LNCaP clone FGC (cell line): ENCODE data around the gene PANX2.
"Not testable (repeated sequence)": the region's sequence is repeated elsewhere in the genome, so short reads cannot be mapped to it uniquely, and the experiment has no call there.

Experiments used
- DNase-seq: peaks from one replicate; pipeline ENCODE4 v3.0.0-alpha.2; 2011; ENCODE audit warnings: low read depth
- H3K4me3 ChIP-seq: 2 replicates; pipeline ENCODE4 v1.5.1; 2011; ENCODE audit warnings: mild to moderate bottlenecking, low read depth, low read length, control low read depth
- CTCF ChIP-seq: IDR thresholded peaks from 2 replicates; pipeline ENCODE4 v1.5.1; 2012; ENCODE audit warnings: mild to moderate bottlenecking; ENCODE audit not compliant: control insufficient read depth, insufficient read depth; ENCODE audit errors: extremely low read depth

Gene PANX2

GRCh38 chr22:50141462-50141861 is 29.1 kb upstream of the PANX2 start:
- peak overlapping the region; percentile 23; the same call in 1 of the 2 replicates for H3K4me3 ChIP-seq
- TF ChIP-seq CTCF: no peak
- no peak for DNase-seq

DNA sequence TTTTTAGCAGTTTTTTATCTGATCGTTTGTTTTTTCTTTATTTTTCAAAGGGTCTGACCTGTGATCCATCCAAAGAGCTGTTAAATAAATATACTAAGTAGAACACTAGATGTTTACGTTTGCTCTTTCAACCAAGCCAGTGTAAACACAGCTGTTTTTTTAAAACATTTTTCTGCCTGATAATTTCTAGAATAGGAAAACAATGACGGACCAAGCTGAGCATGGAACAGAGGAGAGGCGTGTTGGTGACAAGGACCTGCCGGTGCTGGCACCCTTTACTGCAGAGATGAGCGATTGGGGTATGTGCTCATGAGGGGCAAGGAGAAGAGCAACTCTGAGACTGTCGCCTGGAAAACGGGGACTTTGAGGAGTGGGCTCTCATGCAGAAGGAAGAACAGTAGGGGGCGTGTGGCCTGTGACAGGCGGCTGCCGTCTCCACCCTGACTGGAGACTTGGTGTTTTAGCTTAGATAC is 28.6 kb upstream of the PANX2 start:
- TF ChIP-seq CTCF: peak; percentile 41
- peak overlapping the region; percentile 23 for H3K4me3 ChIP-seq
- DNase-seq: peak; percentile 76

DNA sequence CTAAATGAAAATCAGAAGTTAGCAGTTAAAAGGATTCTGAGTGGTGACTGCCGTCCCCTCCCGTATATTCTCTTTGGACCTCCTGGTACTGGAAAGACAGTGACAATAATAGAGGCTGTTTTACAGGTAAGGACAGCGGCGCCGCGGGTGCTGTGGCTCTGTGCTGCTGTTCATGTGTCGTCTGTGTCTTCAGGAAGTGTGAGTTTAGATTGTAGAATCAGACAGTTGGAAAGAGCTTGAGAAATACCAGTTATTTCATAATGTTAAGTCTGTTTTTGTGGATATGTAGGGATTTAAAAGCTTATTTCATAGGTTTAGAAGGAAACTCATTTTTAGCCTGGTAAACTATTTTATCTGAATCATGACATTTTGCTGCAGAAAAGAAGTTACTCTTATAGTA is 27.4 kb upstream of the PANX2 start:
- TF ChIP-seq CTCF: no peak
- H3K4me3 ChIP-seq: no peak overlapping the region
- DNase-seq: no peak

DNA sequence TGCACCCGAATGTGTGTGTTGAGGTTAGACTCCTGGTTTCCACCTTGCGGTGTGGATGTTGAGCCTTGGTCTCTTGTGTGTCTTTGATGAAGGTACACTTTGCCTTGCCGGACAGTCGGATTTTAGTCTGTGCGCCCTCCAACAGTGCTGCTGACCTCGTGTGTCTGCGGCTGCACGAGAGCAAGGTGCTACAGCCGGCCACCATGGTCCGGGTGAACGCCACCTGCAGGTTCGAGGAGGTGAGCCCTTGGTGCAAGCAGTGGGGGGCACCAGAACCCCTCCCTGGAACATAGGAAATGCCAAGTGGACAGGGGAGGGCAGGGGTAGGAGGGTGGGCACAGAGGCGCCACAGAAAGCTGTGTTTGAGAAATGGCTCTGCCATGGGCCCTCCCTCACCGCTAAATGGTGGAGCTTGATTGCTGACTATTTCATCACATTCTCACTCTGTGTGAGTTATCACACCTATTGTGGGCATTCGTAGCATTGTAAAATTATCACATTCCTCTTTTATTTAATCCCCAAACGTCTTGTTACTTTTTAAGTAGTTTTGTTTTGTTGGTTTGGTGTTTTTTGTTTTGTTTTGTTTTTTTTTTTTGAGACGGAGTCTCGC is 26.4 kb upstream of the PANX2 start:
- no peak for TF ChIP-seq CTCF
- no peak for DNase-seq

DNA sequence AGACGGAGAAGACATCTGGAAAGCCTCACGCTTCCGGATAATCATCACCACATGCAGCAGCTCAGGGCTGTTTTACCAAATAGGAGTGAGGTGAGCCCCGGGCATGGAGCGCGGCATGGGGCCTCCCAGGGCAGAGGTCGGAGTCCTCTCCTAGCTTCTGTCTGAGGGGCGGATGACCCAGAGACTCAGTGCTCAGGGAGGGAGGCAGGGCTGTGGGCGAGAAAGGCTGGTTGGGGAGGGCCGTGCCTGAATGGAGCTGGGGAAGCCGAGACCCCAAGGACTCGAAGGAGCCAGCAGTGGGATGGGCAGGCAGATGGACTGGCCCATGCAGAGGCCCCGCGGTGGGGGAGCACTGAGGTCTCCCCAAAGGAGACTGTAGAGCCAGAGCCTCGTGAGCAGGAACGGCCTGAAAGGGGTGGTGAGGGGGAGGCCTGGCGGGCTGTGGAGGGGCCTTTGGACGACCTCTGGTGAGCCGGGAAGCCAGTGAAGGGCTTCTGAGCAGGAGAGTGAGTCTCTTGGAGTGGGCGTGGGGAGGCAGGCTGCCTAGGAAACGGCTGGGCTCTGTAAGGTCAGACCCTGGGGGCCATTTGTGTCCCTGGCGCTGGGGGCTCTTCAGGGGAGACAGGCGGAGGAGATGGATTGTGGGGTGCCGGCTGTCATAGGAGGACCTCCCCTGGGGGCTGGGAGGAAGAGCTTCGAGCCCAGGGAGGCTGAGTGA is 24.7 kb upstream of the PANX2 start:
- H3K4me3 ChIP-seq: no peak overlapping the region
- no peak for TF ChIP-seq CTCF
- DNase-seq: no peak

More for the DNA sequence above, 26.4 kb upstream of the PANX2 start:
- H3K4me3 ChIP-seq: no peak overlapping the region

DNA sequence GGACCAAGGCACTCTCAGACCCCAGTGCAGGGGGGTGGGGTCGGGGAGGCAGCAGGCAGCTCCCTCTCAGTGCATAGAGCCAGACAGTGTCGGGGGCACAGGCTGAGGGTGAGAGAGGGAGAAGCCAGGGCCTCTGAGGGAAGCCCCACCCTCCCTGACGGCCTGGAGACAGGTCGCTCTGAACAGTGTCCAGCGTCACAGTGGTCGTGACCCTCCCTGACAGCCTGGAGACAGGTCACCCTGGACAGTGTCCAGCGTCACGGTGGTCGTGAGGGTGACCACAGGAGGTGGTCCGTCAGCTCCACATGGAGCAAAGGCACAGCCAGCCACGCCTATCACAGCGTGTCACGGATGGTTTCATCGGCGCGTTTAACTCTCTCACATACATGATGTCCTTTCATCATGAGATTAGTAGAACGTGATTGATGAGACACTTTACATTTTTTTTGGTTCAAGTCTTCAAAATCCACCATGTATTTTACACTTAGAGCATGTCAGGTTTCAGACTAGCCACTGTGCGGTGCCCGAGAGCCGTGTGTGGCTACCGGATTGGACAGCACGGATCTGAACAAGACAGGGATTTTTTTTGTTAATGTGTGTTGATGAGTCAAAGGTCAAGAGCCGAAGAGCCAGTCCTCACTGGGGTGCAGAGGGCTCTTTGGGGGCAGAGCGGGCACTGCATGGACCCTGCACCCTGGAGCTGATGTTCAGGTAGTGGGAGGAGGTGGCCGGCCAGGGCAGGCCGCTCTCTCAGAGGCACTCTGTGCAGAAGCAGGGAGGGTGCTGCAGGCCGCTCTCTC is 23.9 kb upstream of the PANX2 start:
- TF ChIP-seq CTCF: peak; percentile 69
- DNase-seq: no peak
- H3K4me3 ChIP-seq: no peak overlapping the region

DNA sequence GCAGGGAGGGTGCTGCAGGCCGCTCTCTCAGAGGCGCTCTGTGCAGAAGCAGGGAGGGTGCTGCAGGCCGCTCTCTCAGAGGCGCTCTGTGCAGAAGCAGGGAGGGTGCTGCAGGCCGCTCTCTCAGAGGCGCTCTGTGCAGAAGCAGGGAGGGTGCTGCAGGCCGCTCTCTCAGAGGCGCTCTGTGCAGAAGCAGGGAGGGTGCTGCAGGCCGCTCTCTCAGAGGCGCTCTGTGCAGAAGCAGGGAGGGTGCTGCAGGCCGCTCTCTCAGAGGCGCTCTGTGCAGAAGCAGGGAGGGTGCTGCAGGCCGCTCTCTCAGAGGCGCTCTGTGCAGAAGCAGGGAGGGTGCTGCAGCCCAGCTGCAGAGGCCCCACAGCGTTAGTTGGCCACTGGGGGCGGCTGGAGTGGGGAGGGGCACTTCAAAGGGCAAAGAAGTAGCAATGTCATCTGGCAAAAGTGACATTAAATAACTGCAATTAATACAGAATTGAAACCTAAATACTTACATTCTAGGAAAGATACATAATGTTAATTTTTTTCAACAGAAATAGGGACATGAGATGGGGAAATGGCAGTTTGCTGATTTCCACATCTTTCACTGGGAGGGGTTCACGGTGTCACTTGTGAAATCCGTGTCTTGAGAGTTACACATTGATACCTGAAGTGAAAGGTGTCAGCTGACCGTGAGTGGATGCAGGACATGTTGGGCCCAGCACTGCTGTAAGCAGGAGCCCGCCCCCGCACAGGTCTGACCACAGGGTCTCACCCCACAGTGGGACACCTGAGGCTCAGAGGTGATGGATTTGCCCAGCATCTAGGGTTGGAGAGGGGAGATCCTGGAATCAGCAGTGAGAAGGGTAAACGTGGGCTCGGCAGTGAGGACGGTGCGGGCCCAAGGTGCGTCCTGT is 23.0 kb upstream of the PANX2 start:
- H3K4me3 ChIP-seq, DNase-seq: not testable (repeated sequence)
